Peyer's patch (tissue), 4 donors: Measurements from ENCODE around the gene SPAG9. TPM values are rescaled to one million over a fixed set of nuclear protein-coding genes. Genes with fewer than 3 reads are reported as not detected.

ENCODE experiments used
- DNase-seq, 3 donors: peaks; one replicate each; pipeline ENCODE4 v3.0.0-alpha.2; 2017 to 2019
- H3K27ac ChIP-seq, 4 donors: fragments of 200-600 bp; sonication (generic); one replicate each; pipeline ENCODE4 v1.5.1; 2016 to 2019
- H3K27me3 ChIP-seq, 2 donors: fragments of 200-600 bp; sonication (generic); one replicate each; pipeline ENCODE4 v1.5.1; 2019
- H3K36me3 ChIP-seq, 3 donors: fragments of 200-600 bp; sonication (generic); one replicate each; pipeline ENCODE4 v1.5.1; 2016 to 2019
- H3K4me1 ChIP-seq, 4 donors: fragments of 200-600 bp; sonication (generic); one replicate each; pipeline ENCODE4 v1.5.1; 2016 to 2019
- H3K4me3 ChIP-seq, 4 donors: fragments of 200-600 bp; sonication (generic); 1 replicate in 3 of 4; 2 replicates in 1 of 4; pipeline ENCODE4 v1.5.1; 2016 to 2019; ENCODE audit warnings: mild to moderate bottlenecking in 1 of 4
- H3K9me3 ChIP-seq, 4 donors: fragments of 200-600 bp; sonication (generic); one replicate each; pipeline ENCODE4 v1.5.1; 2016 to 2019; ENCODE audit warnings: mild to moderate bottlenecking in 1 of 4
- POLR2A ChIP-seq, 2 donors: fragments of 450-650 bp; IDR thresholded peaks; one replicate each; pipeline ENCODE4 v1.5.1; 2017; ENCODE audit warnings: antibody characterized with exemption in 2 of 2, mild to moderate bottlenecking in 2 of 2, moderate library complexity in 2 of 2
- total RNA-seq, 4 donors: library from RNA; depleted of rRNA; stranded (reverse); fragments of >200 nt; gene quantifications; one replicate each; pipeline ENCODE4 v1.1.0, GENCODE V29; 2016
- TF ChIP-seq, protein P1 (sequence below), 6 experiments: fragments of 450-650 bp in 4 of 6; fragments of 200-600 bp in 2 of 6; sonication (generic) in 1 of 6; IDR thresholded peaks; one replicate each; pipeline ENCODE4 v1.5.1; 2017 to 2019; ENCODE audit warnings: antibody characterized with exemption in 6 of 6, mild to moderate bottlenecking in 3 of 6, moderate library complexity in 1 of 6

The SPAG9 gene
- total RNA-seq, 4 donors from 2014 or later = 104 to 149 (median 132) TPM

DNA sequence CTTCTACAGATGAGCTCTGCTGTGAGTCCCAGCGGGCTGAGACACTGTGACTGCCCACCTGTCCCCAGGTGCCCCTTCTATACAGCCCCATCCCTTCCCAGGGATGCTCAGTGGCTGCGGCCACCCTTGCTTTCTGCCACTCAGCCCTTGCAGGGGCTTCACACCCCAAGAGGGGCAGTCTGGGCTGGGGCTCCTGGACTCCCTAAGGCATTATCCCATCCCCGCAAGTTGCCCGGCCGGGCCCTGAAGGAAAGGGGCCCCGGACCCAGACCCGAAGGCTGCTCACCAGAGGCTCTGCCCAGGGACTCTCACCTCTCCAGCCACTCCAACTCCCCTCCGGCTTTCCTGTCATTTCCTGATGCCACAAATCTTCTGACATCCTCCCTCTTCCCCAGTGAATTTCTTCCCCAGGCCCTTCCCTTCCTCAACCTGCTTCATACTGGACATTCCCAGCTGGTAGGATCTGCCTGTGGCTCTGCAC is 166.0 kb downstream of the SPAG9 start:
- Histone ChIP-seq H3K36me3 (peaks cover 0 to 8% (median 0%) of the 10 kb centered on the region in 3 donors), H3K4me1 (peaks cover 5 to 40% (median 11%) of the 10 kb centered on the region in 4 donors), H3K4me3 (no peak overlapping the region), H3K27me3 (no peaks in the 10 kb centered on the region), H3K9me3 (no peaks in the 10 kb centered on the region), H3K27ac (peak overlapping the region in 1 of 4 donors; percentile 36)
- TF ChIP-seq, protein P1, sequence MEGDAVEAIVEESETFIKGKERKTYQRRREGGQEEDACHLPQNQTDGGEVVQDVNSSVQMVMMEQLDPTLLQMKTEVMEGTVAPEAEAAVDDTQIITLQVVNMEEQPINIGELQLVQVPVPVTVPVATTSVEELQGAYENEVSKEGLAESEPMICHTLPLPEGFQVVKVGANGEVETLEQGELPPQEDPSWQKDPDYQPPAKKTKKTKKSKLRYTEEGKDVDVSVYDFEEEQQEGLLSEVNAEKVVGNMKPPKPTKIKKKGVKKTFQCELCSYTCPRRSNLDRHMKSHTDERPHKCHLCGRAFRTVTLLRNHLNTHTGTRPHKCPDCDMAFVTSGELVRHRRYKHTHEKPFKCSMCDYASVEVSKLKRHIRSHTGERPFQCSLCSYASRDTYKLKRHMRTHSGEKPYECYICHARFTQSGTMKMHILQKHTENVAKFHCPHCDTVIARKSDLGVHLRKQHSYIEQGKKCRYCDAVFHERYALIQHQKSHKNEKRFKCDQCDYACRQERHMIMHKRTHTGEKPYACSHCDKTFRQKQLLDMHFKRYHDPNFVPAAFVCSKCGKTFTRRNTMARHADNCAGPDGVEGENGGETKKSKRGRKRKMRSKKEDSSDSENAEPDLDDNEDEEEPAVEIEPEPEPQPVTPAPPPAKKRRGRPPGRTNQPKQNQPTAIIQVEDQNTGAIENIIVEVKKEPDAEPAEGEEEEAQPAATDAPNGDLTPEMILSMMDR (IDR thresholded peaks at IDR 0.05) = no peak
- TF ChIP-seq POLR2A (IDR thresholded peaks at IDR 0.05) = no peak
- no peak for DNase-seq

DNA sequence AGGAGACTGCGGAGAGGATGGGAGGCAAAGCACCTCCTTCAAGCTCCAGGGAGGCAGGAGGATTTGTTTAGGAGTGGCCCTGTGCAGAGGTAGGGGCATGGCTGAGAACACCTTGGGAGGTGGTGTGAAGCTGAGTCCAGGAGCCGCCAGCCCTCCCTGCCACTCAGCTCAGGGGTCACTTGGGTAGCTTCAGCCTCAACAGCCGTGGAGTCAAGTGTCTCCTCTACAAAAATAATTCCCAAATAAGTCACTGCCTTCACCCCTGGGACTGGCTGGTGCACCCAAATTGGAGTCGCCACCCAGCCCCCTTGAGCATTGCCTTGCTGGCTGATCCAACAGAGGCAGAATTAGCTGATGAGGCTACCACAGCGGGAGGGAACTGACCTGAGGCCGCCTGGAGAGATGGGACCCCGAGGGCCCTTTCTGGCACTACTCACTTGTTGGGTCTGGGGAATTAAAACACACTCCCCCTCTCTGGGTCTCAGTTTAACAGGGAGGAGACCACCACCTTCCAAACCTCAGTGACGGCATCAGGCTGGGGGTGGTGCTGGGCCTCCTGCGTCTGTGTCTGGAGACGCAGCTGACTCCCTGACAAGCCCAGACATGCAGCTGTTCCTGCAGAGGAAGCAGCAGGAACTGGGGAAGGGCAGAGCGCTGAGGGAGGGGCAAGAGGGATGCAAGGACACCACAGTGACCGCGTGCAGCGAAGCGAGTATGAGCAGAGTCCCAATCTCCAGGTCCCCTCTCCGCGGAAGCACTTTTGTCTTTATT is 166.7 kb downstream of the SPAG9 start:
- Histone ChIP-seq H3K9me3 (no peaks in the 10 kb centered on the region), H3K36me3 (peaks cover 0 to 3% (median 0%) of the 10 kb centered on the region in 3 donors), H3K27ac (peak overlapping the region in 2 of 4 donors; percentile 24 to 36), H3K4me3 (no peak overlapping the region), H3K27me3 (no peaks in the 10 kb centered on the region), H3K4me1 (peaks cover 9 to 46% (median 14%) of the 10 kb centered on the region in 4 donors)
- peak in 1 of 3 donors; percentile 51 for DNase-seq
- no peak for TF ChIP-seq POLR2A (IDR thresholded peaks at IDR 0.05)
- TF ChIP-seq, protein P1 (IDR thresholded peaks at IDR 0.05) = no peak

DNA sequence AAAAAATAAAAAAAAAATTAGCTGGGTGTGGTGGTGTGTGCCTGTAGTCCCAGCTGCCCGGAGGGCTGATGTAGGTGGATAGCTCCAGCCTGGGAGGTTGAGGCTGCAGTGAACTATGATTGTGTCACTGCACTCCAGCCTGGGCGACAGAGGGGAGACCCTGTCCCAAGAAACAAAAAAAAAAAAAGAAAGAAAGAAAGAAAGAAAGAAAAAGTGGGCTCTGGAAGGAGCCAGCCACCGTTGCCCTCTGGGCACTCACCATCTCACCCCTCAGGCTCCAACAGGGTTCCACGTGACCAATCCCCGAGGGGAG is 167.2 kb downstream of the SPAG9 start:
- Histone ChIP-seq H3K36me3 (peaks cover 0 to 3% (median 0%) of the 10 kb centered on the region in 3 donors), H3K27ac (peak overlapping the region in 1 of 4 donors; percentile 24), H3K4me1 (peaks cover 9 to 52% (median 16%) of the 10 kb centered on the region in 4 donors), H3K4me3 (no peak overlapping the region), H3K9me3 (no peaks in the 10 kb centered on the region), H3K27me3 (no peaks in the 10 kb centered on the region)
- no peak for TF ChIP-seq POLR2A (IDR thresholded peaks at IDR 0.05)
- TF ChIP-seq, protein P1 (IDR thresholded peaks at IDR 0.05) = no peak
- DNase-seq = no peak

DNA sequence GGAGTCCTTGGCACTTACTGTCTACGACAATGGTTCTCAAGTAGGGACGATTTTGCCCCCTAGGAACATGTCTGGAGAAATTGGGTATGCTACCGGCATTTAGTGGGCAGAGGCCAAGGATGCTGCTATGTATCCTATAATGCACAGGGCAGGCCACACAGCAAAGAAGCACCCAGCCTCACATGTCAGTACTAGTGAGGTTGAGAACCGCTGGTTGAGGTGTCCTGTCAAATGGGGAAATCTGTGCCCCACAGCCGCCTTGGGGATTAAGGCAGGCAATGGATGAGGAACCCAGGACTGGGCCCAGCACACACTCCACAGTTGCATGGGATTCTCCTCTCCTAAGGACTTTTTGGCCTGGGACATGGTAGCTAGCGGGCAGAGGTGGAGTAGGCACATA is 167.8 kb downstream of the SPAG9 start:
- Histone ChIP-seq H3K4me3 (no peak overlapping the region), H3K4me1 (peaks cover 9 to 58% (median 16%) of the 10 kb centered on the region in 4 donors), H3K36me3 (no peaks in the 10 kb centered on the region), H3K27ac (no peak overlapping the region), H3K27me3 (no peaks in the 10 kb centered on the region), H3K9me3 (no peaks in the 10 kb centered on the region)
- peak in 2 of 3 donors; percentile 11 to 36 for DNase-seq
- no peak for TF ChIP-seq POLR2A (IDR thresholded peaks at IDR 0.05)
- TF ChIP-seq, protein P1 (IDR thresholded peaks at IDR 0.05) = no peak

DNA sequence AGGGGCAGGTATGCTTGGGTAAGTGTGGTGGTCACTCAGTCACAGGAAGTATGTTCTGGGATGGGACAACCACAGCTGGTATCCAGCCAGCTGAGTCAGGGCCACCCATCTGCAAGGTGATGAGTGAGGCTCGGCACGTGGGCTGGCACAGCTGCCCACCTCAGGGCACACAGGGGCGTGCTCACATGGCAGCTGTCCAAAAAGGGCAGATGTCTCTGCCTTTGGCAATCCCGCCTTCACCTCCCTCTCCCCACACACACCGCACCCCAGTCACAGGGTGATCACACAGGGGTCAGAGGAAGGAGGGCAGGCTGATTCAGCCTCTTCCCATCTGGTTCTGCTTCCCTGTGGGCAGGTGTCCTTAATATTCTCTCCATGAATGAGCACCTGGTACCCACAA is 168.7 kb downstream of the SPAG9 start:
- H3K27me3 ChIP-seq = no peaks in the 10 kb centered on the region
- H3K4me3 ChIP-seq = no peak overlapping the region
- peak; percentile 12 to 81 (median 76) for DNase-seq
- H3K4me1 ChIP-seq = peaks cover 9 to 66% (median 16%) of the 10 kb centered on the region in 4 donors
- TF ChIP-seq, protein P1 (IDR thresholded peaks at IDR 0.05) = no peak
- peak in 1 of 2 donors; percentile 19 for TF ChIP-seq POLR2A (IDR thresholded peaks at IDR 0.05)
- H3K27ac ChIP-seq = peak overlapping the region in 1 of 4 donors; percentile 41
- H3K9me3 ChIP-seq = no peaks in the 10 kb centered on the region
- no peaks in the 10 kb centered on the region for H3K36me3 ChIP-seq
